Measurements from ENCODE around the gene THOC5. TPM values are rescaled to one million over a fixed set of nuclear protein-coding genes. Genes with fewer than 3 reads are reported as not detected.

Gene THOC5
- total RNA-seq, 1 donor from 2014 or later = 34.4 TPM

DNA sequence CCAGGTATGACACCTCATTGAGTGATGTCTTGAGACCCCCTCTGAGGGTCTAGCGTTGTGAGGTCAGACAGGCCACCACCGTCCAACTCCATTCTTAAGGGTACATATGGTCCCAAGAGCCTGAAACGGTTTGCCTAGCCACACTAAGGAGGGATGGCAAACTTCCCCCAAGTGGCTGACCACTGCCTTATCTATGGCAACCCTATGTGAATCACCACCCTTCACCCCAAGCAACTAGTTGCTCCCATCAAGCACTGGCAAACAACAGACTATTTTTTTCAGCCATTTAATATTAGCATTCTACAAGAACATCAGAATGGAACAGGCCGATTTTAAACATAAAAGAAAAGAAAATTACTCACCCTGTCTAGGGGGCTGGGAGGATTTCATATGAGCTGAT is 22.8 kb downstream of the THOC5 start:
- H3K27me3 ChIP-seq (ENCODE audit: low read depth) = no peaks in the 10 kb centered on the region
- H3K36me3 ChIP-seq = peaks cover 98% of the 10 kb centered on the region
- TF ChIP-seq, protein P1, sequence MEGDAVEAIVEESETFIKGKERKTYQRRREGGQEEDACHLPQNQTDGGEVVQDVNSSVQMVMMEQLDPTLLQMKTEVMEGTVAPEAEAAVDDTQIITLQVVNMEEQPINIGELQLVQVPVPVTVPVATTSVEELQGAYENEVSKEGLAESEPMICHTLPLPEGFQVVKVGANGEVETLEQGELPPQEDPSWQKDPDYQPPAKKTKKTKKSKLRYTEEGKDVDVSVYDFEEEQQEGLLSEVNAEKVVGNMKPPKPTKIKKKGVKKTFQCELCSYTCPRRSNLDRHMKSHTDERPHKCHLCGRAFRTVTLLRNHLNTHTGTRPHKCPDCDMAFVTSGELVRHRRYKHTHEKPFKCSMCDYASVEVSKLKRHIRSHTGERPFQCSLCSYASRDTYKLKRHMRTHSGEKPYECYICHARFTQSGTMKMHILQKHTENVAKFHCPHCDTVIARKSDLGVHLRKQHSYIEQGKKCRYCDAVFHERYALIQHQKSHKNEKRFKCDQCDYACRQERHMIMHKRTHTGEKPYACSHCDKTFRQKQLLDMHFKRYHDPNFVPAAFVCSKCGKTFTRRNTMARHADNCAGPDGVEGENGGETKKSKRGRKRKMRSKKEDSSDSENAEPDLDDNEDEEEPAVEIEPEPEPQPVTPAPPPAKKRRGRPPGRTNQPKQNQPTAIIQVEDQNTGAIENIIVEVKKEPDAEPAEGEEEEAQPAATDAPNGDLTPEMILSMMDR (IDR thresholded peaks at IDR 0.05) = no peak
- no peaks in the 10 kb centered on the region for H3K4me1 ChIP-seq
- H3K9me3 ChIP-seq = no peaks in the 10 kb centered on the region
- ATAC-seq (no peak), DNase-seq (no peak)
- no peak overlapping the region for H3K27ac ChIP-seq
- intact Hi-C loops (cut with DNase I) = no loop called here
- H3K4me3 ChIP-seq = no peak overlapping the region

DNA sequence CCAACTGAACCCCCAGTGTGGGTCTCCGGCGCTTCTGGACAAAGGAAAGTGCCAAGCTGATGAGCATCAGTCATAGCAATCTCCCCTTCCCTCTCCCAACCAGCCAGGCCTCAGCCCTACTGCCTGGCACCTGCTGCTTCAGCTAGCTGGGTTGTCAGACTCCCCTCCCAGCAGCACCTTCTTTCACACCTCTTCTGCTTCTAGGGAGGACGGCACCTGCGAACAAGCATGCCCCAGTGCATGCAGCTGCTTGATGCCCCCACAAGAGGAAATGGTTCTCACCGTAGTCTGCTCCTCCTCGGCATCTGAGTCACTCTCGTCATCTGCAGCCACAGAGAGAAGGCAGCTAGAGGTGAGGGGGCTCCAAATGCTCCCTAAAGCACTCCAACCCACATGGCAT is 25.4 kb downstream of the THOC5 start:
- Histone ChIP-seq H3K27ac (no peak overlapping the region), H3K27me3 (ENCODE audit: low read depth) (no peaks in the 10 kb centered on the region), H3K36me3 (peaks cover 100% of the 10 kb centered on the region), H3K4me3 (no peak overlapping the region), H3K4me1 (no peaks in the 10 kb centered on the region), H3K9me3 (no peaks in the 10 kb centered on the region)
- no peak for DNase-seq
- ATAC-seq = no peak
- TF ChIP-seq, protein P1 (IDR thresholded peaks at IDR 0.05) = no peak
- intact Hi-C loops (cut with DNase I) = no loop called here

DNA sequence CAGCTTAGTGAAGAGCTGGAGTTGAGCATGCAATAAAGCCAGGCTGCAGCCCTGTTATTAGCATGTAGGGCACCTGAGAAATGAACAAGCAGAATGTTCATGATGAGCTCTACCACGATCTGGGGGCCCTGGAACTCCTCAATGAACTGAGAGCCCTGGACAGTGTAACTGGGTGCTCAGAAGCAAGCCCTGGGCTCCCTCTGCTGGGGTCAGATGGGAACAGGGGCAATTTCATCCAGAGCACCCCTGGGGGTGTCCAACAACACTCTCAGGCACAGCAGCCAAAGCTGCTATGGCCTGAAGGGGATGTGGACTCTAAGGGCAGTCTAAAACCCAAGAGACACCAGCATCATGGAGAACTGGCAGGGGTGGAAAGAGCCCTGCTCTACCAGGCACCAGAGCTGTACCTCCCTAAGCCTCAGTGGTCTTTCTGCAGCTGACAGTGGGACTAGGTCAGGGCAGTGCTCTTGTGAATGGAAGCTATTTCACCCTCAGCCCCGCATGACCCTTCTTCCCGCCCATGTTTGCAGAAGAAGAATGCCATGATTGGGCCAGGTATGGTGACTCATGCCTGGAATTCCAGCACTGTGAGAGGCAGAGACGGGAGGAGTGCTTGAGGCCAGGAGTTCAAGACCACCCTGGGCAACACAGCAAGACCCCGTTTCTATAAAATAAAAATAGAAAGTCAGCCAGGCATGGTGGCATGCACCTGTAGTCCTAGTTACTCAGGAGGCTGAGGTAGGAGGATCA is 28.9 kb downstream of the THOC5 start:
- no peak overlapping the region for H3K4me3 ChIP-seq
- peaks cover 97% of the 10 kb centered on the region for H3K36me3 ChIP-seq
- H3K27me3 ChIP-seq (ENCODE audit: low read depth) = no peaks in the 10 kb centered on the region
- TF ChIP-seq, protein P1 (IDR thresholded peaks at IDR 0.05) = peak; percentile 15
- DNase-seq (no peak), ATAC-seq (peak; percentile 61 to 68)
- intact Hi-C loops (cut with DNase I) = no loop called here
- H3K27ac ChIP-seq = no peak overlapping the region
- H3K9me3 ChIP-seq = no peaks in the 10 kb centered on the region
- H3K4me1 ChIP-seq = no peaks in the 10 kb centered on the region

DNA sequence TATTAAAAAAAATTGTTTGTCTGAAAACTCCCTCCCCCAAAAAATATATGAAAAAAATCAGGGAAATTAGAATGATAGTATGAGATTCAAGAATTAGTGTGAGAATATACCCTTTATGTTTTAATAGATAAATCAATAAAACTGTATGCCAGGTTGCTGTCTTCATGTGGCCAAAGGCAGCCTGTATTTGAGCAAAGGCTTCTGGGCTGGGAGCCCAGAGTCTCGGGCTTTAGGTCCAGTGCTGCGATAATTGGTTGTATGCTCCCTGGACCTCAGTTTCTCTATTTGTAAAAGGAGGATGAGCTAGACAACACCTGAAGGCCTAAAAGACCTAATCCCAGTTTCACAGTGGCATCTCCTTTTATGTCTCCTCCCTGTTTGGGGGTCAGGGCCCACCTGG is 29.8 kb downstream of the THOC5 start:
- no peak overlapping the region for H3K27ac ChIP-seq
- H3K4me1 ChIP-seq = no peaks in the 10 kb centered on the region
- no peak for DNase-seq
- H3K36me3 ChIP-seq = peaks cover 97% of the 10 kb centered on the region
- H3K9me3 ChIP-seq = no peaks in the 10 kb centered on the region
- intact Hi-C loops (cut with DNase I) = no loop called here
- H3K27me3 ChIP-seq (ENCODE audit: low read depth) = no peaks in the 10 kb centered on the region
- TF ChIP-seq, protein P1 (IDR thresholded peaks at IDR 0.05) = no peak
- H3K4me3 ChIP-seq = no peak overlapping the region
- no peak for ATAC-seq

DNA sequence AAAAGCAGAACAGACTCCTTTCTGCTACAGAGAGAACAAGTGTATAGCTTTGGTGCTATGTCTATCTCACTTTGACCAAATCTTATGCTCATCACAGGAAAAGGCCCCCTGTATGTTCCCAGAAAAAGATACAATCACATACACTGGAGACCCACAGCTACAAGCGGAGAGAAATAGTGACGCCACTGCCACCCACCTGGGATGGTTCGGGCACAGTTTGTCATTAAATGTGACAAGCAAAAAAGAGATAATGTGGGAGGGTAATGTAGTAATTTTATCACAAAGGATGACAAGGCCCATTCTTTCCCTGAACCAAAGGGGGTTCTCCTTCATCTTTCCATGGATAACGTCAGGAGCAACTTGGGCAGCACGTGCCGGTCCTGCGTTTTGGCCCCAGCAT is 32.0 kb downstream of the THOC5 start:
- Histone ChIP-seq H3K36me3 (peaks cover 97% of the 10 kb centered on the region), H3K27me3 (ENCODE audit: low read depth) (no peaks in the 10 kb centered on the region), H3K4me3 (no peak overlapping the region), H3K4me1 (no peaks in the 10 kb centered on the region), H3K27ac (no peak overlapping the region), H3K9me3 (no peaks in the 10 kb centered on the region)
- ATAC-seq (no peak), DNase-seq (no peak)
- intact Hi-C loops (cut with DNase I) = no loop called here
- TF ChIP-seq, protein P1 (IDR thresholded peaks at IDR 0.05) = no peak
